Kidney capillary endothelial cell (primary cell): ENCODE results near the gene SMTNL2.

Experiments
- DNase-seq: peaks from one replicate; pipeline ENCODE4 v3.0.0-alpha.2; 2018; ENCODE audit warnings: low spot score

The SMTNL2 gene

GRCh38 chr17:4584101-4584916, at the start of gene SMTNL2:
Gene SMTNL2, plus strand, starts transcription at chr17:4584529. Its CDS starts 77 bp downstream, at chr17:4584606.
- no peak for DNase-seq

GRCh38 chr17:4534928-4535666, 49.2 kb upstream of the SMTNL2 start:
- DNase-seq = no peak

GRCh38 chr17:4535667-4536258, 48.6 kb upstream of the SMTNL2 start:
- no peak for DNase-seq

GRCh38 chr17:4536259-4536741, 48.0 kb upstream of the SMTNL2 start:
- no peak for DNase-seq

- DNase-seq = no peak
These were observed 47.5 kb upstream of the SMTNL2 start for GRCh38 chr17:4536742-4537411.

- DNase-seq = no peak
These were observed 46.7 kb upstream of the SMTNL2 start for GRCh38 chr17:4537451-4538235.

- no peak for DNase-seq
These were observed 45.9 kb upstream of the SMTNL2 start for GRCh38 chr17:4538236-4539002.

- DNase-seq = no peak
These were observed 45.3 kb upstream of the SMTNL2 start for GRCh38 chr17:4539025-4539424.

- DNase-seq = no peak
These were observed 44.6 kb upstream of the SMTNL2 start for GRCh38 chr17:4539576-4540223.

GRCh38 chr17:4540224-4540651, 44.1 kb upstream of the SMTNL2 start:
- DNase-seq = no peak

- DNase-seq = no peak
These were observed 43.5 kb upstream of the SMTNL2 start for GRCh38 chr17:4540687-4541327.

- no peak for DNase-seq
These were observed 42.9 kb upstream of the SMTNL2 start for GRCh38 chr17:4541328-4542002.

GRCh38 chr17:4542003-4542725, 42.2 kb upstream of the SMTNL2 start:
- no peak for DNase-seq

- no peak for DNase-seq
These were observed 41.6 kb upstream of the SMTNL2 start for GRCh38 chr17:4542726-4543191.

GRCh38 chr17:4543557-4544026, 40.7 kb upstream of the SMTNL2 start:
- DNase-seq = no peak

- no peak for DNase-seq
These were observed 40.0 kb upstream of the SMTNL2 start for GRCh38 chr17:4544135-4544950.

- no peak for DNase-seq
These were observed 39.4 kb upstream of the SMTNL2 start for GRCh38 chr17:4544951-4545216.
